GM23338 (cell line): Measurements from ENCODE around the gene HCRT. TPM values are rescaled to one million over a fixed set of nuclear protein-coding genes. Genes with fewer than 3 reads are reported as not detected.

Source experiments
- ATAC-seq: fragments of 200-7000 bp; cut with Tn5 transposase; 3 replicates; pipeline ENCODE4 v1.9.1; 2020
- DNase-seq: peaks from one replicate; pipeline ENCODE4 v3.0.0-alpha.2; 2015; ENCODE audit warnings: low spot score
- H2AFZ ChIP-seq: fragments of 200-600 bp; sonication (generic); 2 replicates; pipeline ENCODE4 v1.8.0; 2016; ENCODE audit warnings: antibody characterized with exemption, mild to moderate bottlenecking, moderate library complexity
- H3F3A ChIP-seq: fragments of 200-600 bp; sonication (generic); replicated peaks from 2 replicates; pipeline ENCODE4 v1.8.0; 2017; ENCODE audit warnings: antibody characterized with exemption, mixed run types, low read depth
- H3K27ac ChIP-seq: fragments of 200-600 bp; sonication (generic); 2 replicates; pipeline ENCODE4 v1.6.1; 2016; ENCODE audit warnings: low read depth
- H3K27me3 ChIP-seq: fragments of 200-600 bp; sonication (generic); 2 replicates; pipeline ENCODE4 v1.8.0; 2016; ENCODE audit warnings: mild to moderate bottlenecking, mixed run types, moderate library complexity; ENCODE audit not compliant: insufficient read depth
- H3K36me3 ChIP-seq: fragments of 200-600 bp; sonication (generic); 2 replicates; pipeline ENCODE4 v1.8.0; 2016; ENCODE audit warnings: mild to moderate bottlenecking; ENCODE audit not compliant: insufficient read depth
- H3K4me1 ChIP-seq: fragments of 200-600 bp; sonication (generic); 2 replicates; pipeline ENCODE4 v1.8.0; 2016; ENCODE audit warnings: mild to moderate bottlenecking, moderate library complexity; ENCODE audit not compliant: insufficient read depth
- H3K4me2 ChIP-seq: fragments of 200-600 bp; sonication (generic); 2 replicates; pipeline ENCODE4 v1.7.1; 2017; ENCODE audit warnings: mixed run types
- H3K4me3 ChIP-seq: fragments of 200-600 bp; sonication (generic); 2 replicates; pipeline ENCODE4 v1.6.1; 2016; ENCODE audit warnings: mixed run types
- H3K79me2 ChIP-seq: fragments of 200-600 bp; sonication (generic); replicated peaks from 2 replicates; pipeline ENCODE4 v1.8.0; 2017; ENCODE audit warnings: mild to moderate bottlenecking; ENCODE audit not compliant: insufficient read depth
- H3K9me2 ChIP-seq: fragments of 200-600 bp; sonication (generic); 2 replicates; pipeline ENCODE4 v1.8.0; 2017; ENCODE audit not compliant: insufficient read depth
- H4K20me1 ChIP-seq: fragments of 200-600 bp; sonication (generic); replicated peaks from 2 replicates; pipeline ENCODE4 v1.8.0; 2017; ENCODE audit warnings: mild to moderate bottlenecking; ENCODE audit not compliant: insufficient read depth
- H3K27ac Mint-ChIP-seq: 2 replicates; pipeline ENCODE4 v1.8.0; 2020; ENCODE audit warnings: inconsistent platforms, mild to moderate bottlenecking, moderate library complexity, mixed read lengths
- H3K27me3 Mint-ChIP-seq: 3 replicates; pipeline ENCODE4 v1.8.0; 2022; ENCODE audit warnings: low read depth, mild to moderate bottlenecking, moderate library complexity, mixed read lengths, inconsistent platforms; ENCODE audit not compliant: insufficient read depth, poor library complexity
- H3K36me3 Mint-ChIP-seq: 3 replicates; pipeline ENCODE4 v1.8.0; 2021; ENCODE audit warnings: low read depth, mild to moderate bottlenecking, inconsistent platforms, moderate library complexity, mixed read lengths
- H3K4me1 Mint-ChIP-seq: 3 replicates; pipeline ENCODE4 v1.8.0; 2020; ENCODE audit warnings: mild to moderate bottlenecking, inconsistent platforms, mixed read lengths
- H3K4me3 Mint-ChIP-seq: 3 replicates; pipeline ENCODE4 v1.8.0; 2021; ENCODE audit warnings: moderate library complexity, mild to moderate bottlenecking, inconsistent platforms, mixed read lengths
- H3K9me3 Mint-ChIP-seq: 3 replicates; pipeline ENCODE4 v1.8.0; 2020; ENCODE audit warnings: moderate library complexity, mild to moderate bottlenecking, inconsistent platforms, mixed read lengths
- CREB1 ChIP-seq: fragments of 250-450 bp; sonication (Bioruptor Pico); IDR thresholded peaks from 2 replicates; pipeline ENCODE4 v1.5.0; 2020; ENCODE audit warnings: low read depth, mild to moderate bottlenecking, moderate library complexity
- CTCF ChIP-seq, 2 experiments: fragments of 200-600 bp in 1 of 2; sonication (generic) in 1 of 2; conservative IDR thresholded peaks; 2 replicates each; pipeline versions ENCODE4 v1.5.1 to v1.6.1; 2016 to 2017; ENCODE audit warnings: antibody characterized with exemption in 2 of 2, low read depth in 2 of 2, mild to moderate bottlenecking in 2 of 2, moderate library complexity in 1 of 2
- EZH2 ChIP-seq: fragments of 200-600 bp; sonication (generic); IDR thresholded peaks from one replicate; pipeline ENCODE4 v1.8.0; 2017; ENCODE audit warnings: antibody characterized with exemption, mild to moderate bottlenecking, low read depth; ENCODE audit not compliant: unreplicated experiment
- EZH2phosphoT487 ChIP-seq: fragments of 200-600 bp; sonication (generic); IDR thresholded peaks from one replicate; pipeline ENCODE4 v1.8.1; 2018; ENCODE audit warnings: antibody characterized with exemption; ENCODE audit not compliant: unreplicated experiment
- JUNB ChIP-seq: IDR thresholded peaks from one replicate; pipeline ENCODE4 v1.6.1; 2016; ENCODE audit warnings: antibody characterized with exemption; ENCODE audit not compliant: unreplicated experiment
- NANOG ChIP-seq: IDR thresholded peaks from 2 replicates; pipeline ENCODE4 v1.6.1; 2016; ENCODE audit warnings: antibody characterized with exemption, borderline replicate concordance
- POLR2AphosphoS5 ChIP-seq: IDR thresholded peaks from 2 replicates; pipeline ENCODE4 v1.6.1; 2016; ENCODE audit warnings: antibody characterized with exemption, low read depth
- REST ChIP-seq: IDR thresholded peaks from one replicate; pipeline ENCODE4 v1.6.1; 2018; ENCODE audit warnings: antibody characterized with exemption; ENCODE audit not compliant: unreplicated experiment
- STAT1 ChIP-seq: IDR thresholded peaks from one replicate; pipeline ENCODE4 v1.6.1; 2016; ENCODE audit warnings: antibody characterized with exemption; ENCODE audit not compliant: unreplicated experiment
- ZNF114 ChIP-seq: fragments of 250-450 bp; sonication (Bioruptor Pico); IDR thresholded peaks from 2 replicates; pipeline ENCODE4 v1.5.0; 2020; ENCODE audit warnings: mild to moderate bottlenecking, moderate library complexity
- ZNF331 ChIP-seq: fragments of 250-450 bp; sonication (Bioruptor Pico); IDR thresholded peaks from 2 replicates; pipeline ENCODE4 v1.5.0; 2020; ENCODE audit warnings: low read depth, mild to moderate bottlenecking, moderate library complexity
- polyA plus RNA-seq: library from polyadenylated mRNA; unstranded; fragments of >200 nt; fragmentation: Nextera tagmentation; extraction: Ambion mirVana; gene quantifications from 2 replicates; pipeline ENCODE4 v1.2.1, GENCODE V29; 2016
- total RNA-seq: library from RNA; depleted of rRNA; stranded (reverse); fragments of >200 nt; shearing (Covaris generic); gene quantifications from 2 replicates; pipeline ENCODE4 v1.2.3, GENCODE V29; 2014

HCRT gene
- total and polyA plus RNA-seq, 2 experiments from 2014 or later: not detected

GRCh38 chr17:42185621-42185930 lies 324 bp upstream of the HCRT start:
- peaks cover 52% of the 10 kb centered on the region for H3K27me3 ChIP-seq
- Mint-ChIP-seq H3K4me1 (peaks cover 33% of the 10 kb centered on the region), H3K9me3 (no peaks in the 10 kb centered on the region), H3K27me3 (peaks cover 56% of the 10 kb centered on the region), H3K27ac (no peak overlapping the region), H3K36me3 (no peaks in the 10 kb centered on the region), H3K4me3 (no peak overlapping the region)
- TF ChIP-seq STAT1: no peak
- no peak for TF ChIP-seq ZNF331
- H3K27ac ChIP-seq: no peak overlapping the region
- no peaks in the 10 kb centered on the region for H3K36me3 ChIP-seq
- H3K4me3 ChIP-seq: no peak overlapping the region
- H3K9me2 ChIP-seq: no peaks in the 10 kb centered on the region
- H4K20me1 ChIP-seq: no peaks in the 10 kb centered on the region
- H3F3A ChIP-seq: peaks cover 9% of the 10 kb centered on the region
- H2AFZ ChIP-seq: peak overlapping the region; percentile 59; the same call in 1 of the 2 replicates
- DNase-seq (no peak), ATAC-seq (no peak)
- no peaks in the 10 kb centered on the region for H3K79me2 ChIP-seq
- peaks cover 10% of the 10 kb centered on the region; the same call in 1 of the 2 replicates for H3K4me1 ChIP-seq
- no peak overlapping the region for H3K4me2 ChIP-seq

- H3K4me2 ChIP-seq: peak overlapping the region; percentile 98
- peak; percentile 89 for DNase-seq
- peaks cover 52% of the 10 kb centered on the region for H3K27me3 ChIP-seq
- no peaks in the 10 kb centered on the region for H3K9me3 Mint-ChIP-seq
- no peaks in the 10 kb centered on the region for H3K9me2 ChIP-seq
- peaks cover 14% of the 10 kb centered on the region for H3F3A ChIP-seq
- H3K4me1 ChIP-seq: peaks cover 13% of the 10 kb centered on the region; the same call in 1 of the 2 replicates
- peak overlapping the region; percentile 76 for H3K4me3 Mint-ChIP-seq
- peak; percentile 53 for ATAC-seq
- H3K4me3 ChIP-seq: peak overlapping the region; percentile 84
- H3K27me3 Mint-ChIP-seq: peaks cover 58% of the 10 kb centered on the region
- H3K4me1 Mint-ChIP-seq: peaks cover 33% of the 10 kb centered on the region
- no peaks in the 10 kb centered on the region for H3K79me2 ChIP-seq
- H3K36me3 Mint-ChIP-seq: no peaks in the 10 kb centered on the region
- no peaks in the 10 kb centered on the region for H3K36me3 ChIP-seq
- no peak overlapping the region for H3K27ac Mint-ChIP-seq
- H2AFZ ChIP-seq: peak overlapping the region; percentile 100
- H4K20me1 ChIP-seq: peaks cover 4% of the 10 kb centered on the region; the same call in 1 of the 2 replicates
- H3K27ac ChIP-seq: no peak overlapping the region
- peak; percentile 57 to 80 for TF ChIP-seq CTCF (conservative IDR thresholded peaks at IDR 0.05; ENCODE audit: low read depth in 2 of 2)
- TF ChIP-seq CREB1 (CRISPR knock-in tag): peak; percentile 41; the same call in 1 of the 2 replicates
- TF ChIP-seq STAT1: no peak
- TF ChIP-seq NANOG: no peak
- no peak for TF ChIP-seq EZH2phosphoT487
- TF ChIP-seq POLR2AphosphoS5: peak; percentile 62
- no peak for TF ChIP-seq REST
- no peak for TF ChIP-seq ZNF114
- no peak for TF ChIP-seq JUNB
- TF ChIP-seq EZH2: no peak
- no peak for TF ChIP-seq ZNF331
Measured at GRCh38 chr17:42183741-42184711, 1.2 kb downstream of the HCRT start.
